Stimulated activated CD8-positive, alpha-beta memory T cell treated with anti-CD3 and anti-CD28 coated beads, Interleukin-12 subunit alpha, Interleukin-12 subunit beta, amount 100 ng/mL, for 24 hours (primary cell): ENCODE results near the gene COL25A1.
"Not testable (repeated sequence)": the region's sequence is repeated elsewhere in the genome, so short reads cannot be mapped to it uniquely, and the experiment has no call there.

Experiments used
- DNase-seq: peaks from one replicate; pipeline ENCODE4 v3.0.0-alpha.2; 2020; ENCODE audit errors: extremely low read depth

The COL25A1 gene

GRCh38 chr4:109125084-109125483 lies 177.4 kb downstream of the COL25A1 start:
- DNase-seq: no peak

GRCh38 chr4:109123951-109124350 lies 178.5 kb downstream of the COL25A1 start:
- no peak for DNase-seq

GRCh38 chr4:109121561-109121960 lies 180.9 kb downstream of the COL25A1 start:
- no peak for DNase-seq

- DNase-seq: no peak
Measured at GRCh38 chr4:109119852-109120251, 182.6 kb downstream of the COL25A1 start.

DNA sequence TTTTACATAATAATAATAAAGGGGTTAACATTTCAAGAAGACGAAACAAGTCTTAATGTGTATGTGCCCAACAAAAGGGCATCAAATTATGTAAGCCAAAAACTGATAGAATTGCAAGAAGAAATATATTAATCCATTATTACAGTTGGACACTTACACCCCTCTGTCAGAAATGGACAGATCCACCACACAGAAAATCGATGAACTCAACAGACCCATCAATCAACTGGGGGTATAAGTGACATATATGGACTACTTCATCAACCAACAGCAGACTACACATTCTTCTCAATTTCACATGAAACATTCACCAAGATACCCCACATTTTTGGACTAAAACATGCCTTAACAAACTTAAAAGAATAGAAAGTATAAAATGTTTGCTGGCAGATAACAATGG lies 183.8 kb downstream of the COL25A1 start:
- no peak for DNase-seq

GRCh38 chr4:109114501-109114900 lies 188.0 kb downstream of the COL25A1 start:
- DNase-seq: no peak

DNA sequence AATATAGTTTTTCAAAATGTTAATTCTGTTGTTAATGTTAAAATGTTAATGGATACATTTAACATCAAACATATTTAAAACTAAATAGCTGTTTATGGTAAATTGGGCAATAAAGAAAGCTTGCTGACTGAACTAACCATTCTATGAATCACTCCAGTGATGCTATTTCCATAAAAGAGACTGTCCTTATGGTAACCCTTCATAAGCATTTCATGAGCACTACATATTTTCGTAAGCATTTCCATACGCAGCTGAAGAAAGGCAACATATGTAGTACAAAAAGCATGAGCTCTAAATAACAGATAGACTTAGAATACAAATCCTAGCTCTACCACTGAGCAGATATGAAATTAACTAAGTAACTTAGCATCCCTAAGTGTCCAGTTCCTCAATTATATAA lies 188.9 kb downstream of the COL25A1 start:
- DNase-seq: no peak

DNA sequence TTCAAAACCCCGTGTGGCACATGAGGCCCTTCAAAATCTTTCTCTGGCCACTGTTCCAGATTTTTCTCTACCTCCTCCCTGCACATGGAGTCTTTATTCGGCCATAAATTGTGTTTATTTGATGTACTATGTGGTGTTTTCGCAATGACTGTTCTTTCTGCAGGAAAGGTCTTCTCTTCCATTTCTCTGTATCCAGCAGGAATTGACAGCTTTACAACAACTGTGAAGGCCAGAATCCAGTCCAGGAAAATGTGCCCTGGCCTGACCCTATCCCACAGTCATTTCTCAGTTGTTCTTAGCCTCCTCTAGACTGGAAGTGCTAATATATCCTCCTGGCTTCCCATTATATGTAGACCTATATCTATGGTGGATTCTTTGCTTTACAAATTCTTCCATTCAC lies 191.4 kb downstream of the COL25A1 start:
- DNase-seq: no peak

GRCh38 chr4:109108215-109108614 lies 194.2 kb downstream of the COL25A1 start:
- DNase-seq: not testable (repeated sequence)

DNA sequence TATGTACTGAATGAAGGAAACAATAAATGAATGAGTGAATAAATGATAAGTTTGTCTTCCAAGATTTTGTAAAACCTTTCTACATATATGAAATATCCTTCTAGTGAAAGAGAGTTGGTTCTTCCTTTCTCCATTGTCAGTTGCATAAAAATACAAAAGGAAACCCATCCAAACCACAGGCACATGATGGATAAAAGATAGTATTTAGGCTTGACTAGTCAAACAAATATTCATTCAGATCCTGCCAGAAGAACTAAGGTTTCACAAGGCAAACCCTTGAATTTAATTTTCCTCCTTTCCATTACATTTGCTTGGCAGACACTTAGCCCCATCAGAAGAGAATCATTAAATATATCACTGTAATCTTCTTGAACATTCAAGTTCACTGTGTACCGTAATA lies 208.4 kb downstream of the COL25A1 start:
- no peak for DNase-seq

DNA sequence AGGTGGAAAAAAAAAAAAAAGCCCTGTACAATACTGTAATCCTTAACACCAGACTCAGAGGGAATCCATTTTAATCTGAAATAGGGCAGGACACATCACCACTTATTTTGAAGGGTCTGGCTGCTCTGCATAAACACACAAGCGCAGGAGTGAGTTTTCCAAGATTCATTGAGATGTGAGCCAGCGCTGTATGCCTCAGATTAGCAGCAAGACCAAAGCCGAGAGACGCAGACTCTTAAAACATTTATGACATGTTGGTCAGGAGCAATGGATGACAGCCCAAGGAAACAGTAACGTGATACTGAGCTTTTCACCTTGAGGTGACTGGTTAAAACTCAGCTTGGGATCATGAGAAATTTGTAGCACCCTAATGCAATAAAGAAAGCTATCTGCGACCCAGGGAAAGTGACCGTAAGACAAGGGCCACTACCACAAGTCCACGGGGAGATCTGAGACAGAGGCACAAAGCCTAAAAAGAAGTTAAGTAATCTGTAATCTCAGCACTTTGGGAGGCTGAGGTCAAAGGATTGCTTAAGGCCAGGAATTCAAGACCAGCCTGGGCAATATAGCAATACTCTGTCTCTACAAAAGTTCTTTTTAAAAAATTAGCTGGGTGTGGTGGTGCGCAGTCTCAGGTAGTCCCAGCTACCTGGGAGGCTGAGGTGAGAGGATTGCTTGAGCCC lies 210.6 kb downstream of the COL25A1 start:
- DNase-seq: no peak

DNA sequence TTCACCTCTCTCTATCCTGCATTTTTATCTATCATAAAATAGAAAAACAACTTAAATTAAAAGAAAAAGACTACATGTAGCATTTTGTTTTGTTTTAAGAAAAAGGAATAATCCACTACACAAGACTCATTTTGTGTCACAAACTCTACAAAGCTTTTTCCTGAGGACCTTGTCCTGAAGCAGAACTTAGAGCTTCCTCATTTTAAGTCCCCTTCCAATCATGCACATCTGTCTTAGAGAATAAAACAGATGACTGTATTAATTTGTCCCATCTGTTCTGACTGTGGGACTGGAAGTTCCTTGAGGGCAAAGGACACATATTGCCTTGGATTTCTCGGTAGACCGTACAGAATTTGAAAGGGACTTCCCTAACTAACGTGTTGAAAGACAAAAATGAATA lies 218.5 kb downstream of the COL25A1 start:
- DNase-seq: no peak

- no peak for DNase-seq
Measured at GRCh38 chr4:109079731-109080130, 222.7 kb downstream of the COL25A1 start.

DNA sequence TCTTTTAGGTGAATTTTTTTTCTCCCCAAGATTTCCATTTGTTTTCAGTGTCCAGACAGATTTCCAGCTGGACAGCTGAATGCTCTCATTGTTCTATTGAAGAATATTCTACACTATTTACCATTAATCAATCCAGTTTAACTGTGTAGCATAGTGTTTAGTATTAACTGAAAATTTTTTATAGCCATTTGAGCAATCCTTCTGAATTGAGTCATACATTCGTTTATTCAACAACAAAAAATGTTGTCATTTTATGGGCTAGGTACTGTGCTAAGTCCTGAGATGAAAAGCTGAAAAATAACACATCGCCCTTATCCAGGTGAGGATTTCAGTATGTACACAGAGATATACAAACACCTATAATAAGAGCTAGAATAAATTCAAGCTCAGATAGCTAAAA lies 223.3 kb downstream of the COL25A1 start:
- no peak for DNase-seq

- no peak for DNase-seq
Measured at GRCh38 chr4:109078724-109079123, 223.7 kb downstream of the COL25A1 start.

DNA sequence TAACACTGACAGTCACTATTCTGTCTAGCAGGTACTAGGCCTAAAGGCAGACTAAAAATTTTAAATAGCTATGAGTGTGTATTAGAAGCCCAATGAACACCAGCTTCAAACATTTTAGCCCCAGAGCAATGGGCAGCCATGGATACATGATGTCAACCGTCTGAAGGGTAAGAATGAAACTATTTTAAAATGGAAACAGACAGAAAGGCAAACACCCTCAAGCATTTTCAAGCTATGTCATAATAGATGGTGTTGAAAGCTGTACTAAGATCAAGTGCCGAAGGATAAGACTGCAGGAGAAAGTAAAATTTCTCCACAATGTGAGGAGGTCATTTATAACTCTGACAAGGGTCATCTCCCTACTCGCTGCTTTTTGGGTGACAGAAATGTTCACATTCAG lies 225.0 kb downstream of the COL25A1 start:
- no peak for DNase-seq

DNA sequence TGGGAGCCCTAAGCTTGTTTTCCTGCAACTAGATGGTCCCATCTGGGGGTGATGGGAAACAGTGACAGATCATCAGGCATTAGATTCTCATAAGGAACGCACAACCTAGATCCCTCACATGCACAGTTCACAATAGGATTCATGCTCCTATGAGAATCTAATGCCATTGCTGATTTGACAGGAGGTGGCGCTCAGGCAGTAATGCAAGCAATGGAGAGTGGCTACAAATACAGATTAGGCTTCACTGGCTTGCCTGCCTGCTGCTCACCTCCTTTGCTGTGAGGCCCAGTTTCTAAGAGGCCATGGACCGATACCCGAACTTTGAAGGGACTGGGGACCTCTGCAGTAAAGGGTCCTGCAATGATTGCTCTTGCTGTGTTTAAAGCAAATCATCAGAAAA lies 225.7 kb downstream of the COL25A1 start:
- DNase-seq: not testable (repeated sequence)

DNA sequence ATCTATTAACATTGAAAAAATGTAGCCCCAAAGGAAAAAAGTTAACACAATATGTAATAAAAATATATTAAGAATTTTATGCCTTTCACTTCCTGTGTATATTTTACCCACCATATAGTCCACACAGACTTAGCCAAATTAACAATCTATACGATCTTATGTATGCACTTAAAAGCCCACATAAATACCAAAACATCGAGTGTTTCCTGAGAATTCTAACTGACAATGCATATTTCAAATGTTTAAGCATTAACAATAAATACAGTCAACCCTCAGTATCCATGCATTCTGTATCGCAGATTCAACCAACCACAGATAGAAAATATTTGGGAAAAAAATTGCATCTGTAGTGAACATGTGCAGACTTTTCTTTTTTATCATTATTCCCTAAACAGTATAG lies 226.8 kb downstream of the COL25A1 start:
- no peak for DNase-seq

DNA sequence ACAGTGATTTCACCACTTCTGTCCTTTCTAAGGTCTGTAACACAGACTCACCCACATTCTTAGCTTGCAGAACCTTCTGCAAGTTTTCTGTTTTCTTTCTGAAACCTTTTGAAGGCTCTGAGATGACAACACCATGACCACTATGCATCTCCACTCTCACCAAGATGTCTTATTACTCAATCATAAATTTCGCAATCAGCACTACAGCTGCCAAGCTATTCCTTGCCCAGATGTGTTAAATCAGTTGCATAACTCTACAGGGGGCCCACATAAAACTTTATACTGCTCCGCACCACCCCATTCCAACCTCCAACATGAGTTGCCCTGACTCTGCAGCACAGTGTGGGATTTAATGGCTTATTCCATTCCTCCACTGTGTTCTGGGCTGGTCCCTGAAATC lies 229.9 kb downstream of the COL25A1 start:
- no peak for DNase-seq

DNA sequence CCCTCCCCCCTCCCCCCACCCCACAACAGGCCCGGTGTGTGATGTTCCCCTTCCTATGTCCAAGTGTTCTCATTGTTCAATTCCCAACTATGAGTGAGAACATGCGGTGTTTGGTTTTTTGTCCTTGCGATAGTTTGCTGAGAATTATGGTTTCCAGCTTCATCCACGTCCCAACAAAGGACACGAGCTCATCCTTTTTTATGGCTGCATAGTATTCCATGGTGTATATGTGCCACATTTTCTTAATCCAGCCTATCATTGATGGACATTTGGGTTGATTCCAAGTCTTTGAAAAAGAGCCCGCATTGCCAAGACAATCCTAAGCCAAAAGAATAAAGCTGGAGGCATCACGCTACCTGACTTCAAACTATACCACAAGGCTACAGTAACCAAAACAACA lies 231.8 kb downstream of the COL25A1 start:
- DNase-seq: not testable (repeated sequence)

DNA sequence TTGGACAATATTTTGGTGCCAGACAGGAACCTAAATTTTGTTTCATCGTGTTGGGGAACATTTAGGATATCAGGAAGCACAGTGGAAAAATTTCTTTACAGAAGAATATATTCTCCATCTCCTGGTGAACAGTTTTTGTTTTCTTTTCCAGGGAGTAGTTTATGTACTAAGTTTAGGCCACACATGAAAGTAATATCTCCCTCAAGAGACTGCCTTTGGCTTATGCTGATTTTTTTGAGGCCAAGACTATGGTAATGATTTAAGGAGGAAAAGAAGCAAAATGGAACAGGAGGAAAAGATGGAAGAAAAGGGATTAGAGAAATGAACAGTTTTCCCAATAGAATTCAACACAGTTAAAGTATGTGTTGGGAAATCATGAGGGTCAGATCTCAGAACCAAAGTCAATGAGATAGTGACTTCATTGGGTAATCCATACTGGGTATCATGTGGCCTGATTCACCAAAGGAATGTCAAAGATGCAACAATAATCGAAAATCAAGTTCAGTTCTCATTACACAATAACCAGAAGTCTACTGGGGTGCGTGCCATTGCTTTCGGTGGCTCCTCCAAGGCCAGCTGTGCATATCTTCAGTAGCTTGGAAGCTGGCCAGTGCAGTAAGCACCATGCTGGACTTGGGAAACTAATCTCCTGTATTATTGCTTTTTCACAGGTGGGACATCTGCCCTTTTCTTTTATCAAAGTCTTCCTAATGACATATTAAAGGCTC lies 234.8 kb downstream of the COL25A1 start:
- DNase-seq: no peak

DNA sequence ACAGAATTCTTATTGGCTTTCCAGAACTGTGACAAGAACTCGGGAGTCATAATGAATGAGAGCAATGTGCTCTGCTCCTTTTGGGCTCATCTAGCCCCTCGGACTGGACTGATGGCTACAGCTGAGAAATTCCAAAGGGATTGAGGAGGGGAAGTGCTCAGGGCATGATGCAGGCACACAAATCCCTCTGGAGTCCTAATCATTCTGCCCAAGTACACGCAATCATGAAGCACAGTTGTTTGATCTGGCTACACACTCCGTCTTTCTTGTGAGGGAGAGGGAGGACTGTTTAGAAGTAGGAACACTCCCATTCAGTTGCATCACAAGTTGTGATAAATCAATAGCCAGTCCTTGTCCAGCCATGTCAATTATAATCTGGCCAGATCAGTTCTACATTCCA lies 237.5 kb downstream of the COL25A1 start:
- DNase-seq: no peak

DNA sequence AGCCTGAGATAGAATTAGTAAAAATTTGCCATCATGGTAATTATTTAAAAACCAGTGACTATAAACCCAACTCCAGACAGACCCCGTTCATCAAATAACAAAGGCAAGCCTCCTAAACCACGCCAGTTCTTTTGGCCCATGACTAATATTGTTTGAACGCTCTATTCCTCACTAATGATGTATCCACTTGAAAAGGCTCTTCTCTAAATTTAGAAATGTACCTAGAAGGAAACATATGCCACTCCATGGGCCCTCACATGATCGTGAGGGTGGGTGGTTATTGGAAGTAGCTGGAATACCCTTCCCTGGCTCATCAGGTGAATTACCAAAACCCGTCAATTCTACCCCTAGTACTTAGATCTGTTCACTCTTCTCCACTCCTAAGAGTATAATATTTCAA lies 249.2 kb downstream of the COL25A1 start:
- DNase-seq: no peak

GRCh38 chr4:109052821-109053220 lies 249.6 kb downstream of the COL25A1 start:
- DNase-seq: no peak
